Neural crest cell (in vitro differentiated cells): Measurements from ENCODE around the gene POLR2H. TPM values are rescaled to one million over a fixed set of nuclear protein-coding genes. Genes with fewer than 3 reads are reported as not detected.
A peak's percentile ranks its signal among the peaks of the same experiment; 100 is the strongest.

Experiments used
- DNase-seq: peaks from one replicate; pipeline ENCODE4 v3.0.0; 2021; ENCODE audit warnings: low read depth, mixed read lengths, low spot score
- H3K27ac Mint-ChIP-seq: one replicate; pipeline ENCODE4 v1.8.0; 2021; ENCODE audit warnings: mild to moderate bottlenecking, mixed read lengths; ENCODE audit not compliant: unreplicated experiment
- H3K27me3 Mint-ChIP-seq: 2 replicates; pipeline ENCODE4 v1.8.0; 2021; ENCODE audit warnings: low read depth, mild to moderate bottlenecking, mixed read lengths
- H3K36me3 Mint-ChIP-seq: 2 replicates; pipeline ENCODE4 v1.8.0; 2021; ENCODE audit warnings: low read depth, mild to moderate bottlenecking, mixed read lengths
- H3K4me1 Mint-ChIP-seq: 2 replicates; pipeline ENCODE4 v1.8.0; 2021; ENCODE audit warnings: mixed read lengths
- H3K4me3 Mint-ChIP-seq: one replicate; pipeline ENCODE4 v1.8.0; 2021; ENCODE audit warnings: mild to moderate bottlenecking, mixed read lengths
- H3K9me3 Mint-ChIP-seq: 2 replicates; pipeline ENCODE4 v1.8.0; 2021; ENCODE audit warnings: mixed read lengths
- total RNA-seq: library from RNA; stranded (reverse); gene quantifications from 2 replicates; pipeline ENCODE4 v1.2.1, GENCODE V29; 2021
- TF ChIP-seq, protein P1 (sequence below): fragments of 200-600 bp; sonication (generic); conservative IDR thresholded peaks from 2 replicates; pipeline ENCODE4 v1.5.0; 2021; ENCODE audit warnings: antibody characterized with exemption, mild to moderate bottlenecking

POLR2H gene
- total RNA-seq, 1 donor from 2014 or later = 94.5 TPM

DNA sequence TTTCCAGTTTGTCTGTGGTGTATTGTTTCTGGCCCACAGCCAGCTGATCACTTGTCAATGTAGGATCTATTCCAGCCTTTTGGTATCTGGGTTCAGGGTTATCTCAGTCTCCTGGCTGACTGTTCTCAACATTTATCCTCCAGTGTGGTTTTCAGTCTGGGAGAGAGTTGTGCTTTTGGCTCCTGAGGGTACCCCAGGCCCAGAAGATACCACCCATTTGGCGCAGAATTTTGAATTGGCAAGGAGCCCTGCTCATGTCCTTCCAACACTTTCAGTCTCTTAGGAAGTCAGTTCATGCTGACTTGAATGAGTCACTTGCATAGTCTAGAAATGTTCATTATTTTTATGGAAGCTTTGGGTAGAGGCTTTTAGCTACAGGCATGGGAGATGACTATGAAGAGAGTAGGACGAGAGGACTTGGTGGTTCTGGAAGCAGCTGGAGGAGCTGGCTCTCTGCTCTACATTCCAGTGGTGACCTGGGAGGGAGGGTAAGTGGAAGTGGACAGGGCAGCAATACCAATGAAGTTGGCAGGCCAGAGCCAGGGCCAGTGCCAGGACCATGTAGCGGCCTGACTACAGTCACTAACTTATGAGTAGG is 7.2 kb downstream of the POLR2H start:
- Mint-ChIP-seq H3K27ac (no peak overlapping the region), H3K9me3 (no peaks in the 10 kb centered on the region), H3K4me1 (peaks cover 21% of the 10 kb centered on the region), H3K27me3 (peaks cover 13% of the 10 kb centered on the region), H3K4me3 (peak overlapping the region; percentile 23), H3K36me3 (peaks cover 26% of the 10 kb centered on the region)
- DNase-seq = no peak
- TF ChIP-seq, protein P1, sequence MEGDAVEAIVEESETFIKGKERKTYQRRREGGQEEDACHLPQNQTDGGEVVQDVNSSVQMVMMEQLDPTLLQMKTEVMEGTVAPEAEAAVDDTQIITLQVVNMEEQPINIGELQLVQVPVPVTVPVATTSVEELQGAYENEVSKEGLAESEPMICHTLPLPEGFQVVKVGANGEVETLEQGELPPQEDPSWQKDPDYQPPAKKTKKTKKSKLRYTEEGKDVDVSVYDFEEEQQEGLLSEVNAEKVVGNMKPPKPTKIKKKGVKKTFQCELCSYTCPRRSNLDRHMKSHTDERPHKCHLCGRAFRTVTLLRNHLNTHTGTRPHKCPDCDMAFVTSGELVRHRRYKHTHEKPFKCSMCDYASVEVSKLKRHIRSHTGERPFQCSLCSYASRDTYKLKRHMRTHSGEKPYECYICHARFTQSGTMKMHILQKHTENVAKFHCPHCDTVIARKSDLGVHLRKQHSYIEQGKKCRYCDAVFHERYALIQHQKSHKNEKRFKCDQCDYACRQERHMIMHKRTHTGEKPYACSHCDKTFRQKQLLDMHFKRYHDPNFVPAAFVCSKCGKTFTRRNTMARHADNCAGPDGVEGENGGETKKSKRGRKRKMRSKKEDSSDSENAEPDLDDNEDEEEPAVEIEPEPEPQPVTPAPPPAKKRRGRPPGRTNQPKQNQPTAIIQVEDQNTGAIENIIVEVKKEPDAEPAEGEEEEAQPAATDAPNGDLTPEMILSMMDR = no peak

DNA sequence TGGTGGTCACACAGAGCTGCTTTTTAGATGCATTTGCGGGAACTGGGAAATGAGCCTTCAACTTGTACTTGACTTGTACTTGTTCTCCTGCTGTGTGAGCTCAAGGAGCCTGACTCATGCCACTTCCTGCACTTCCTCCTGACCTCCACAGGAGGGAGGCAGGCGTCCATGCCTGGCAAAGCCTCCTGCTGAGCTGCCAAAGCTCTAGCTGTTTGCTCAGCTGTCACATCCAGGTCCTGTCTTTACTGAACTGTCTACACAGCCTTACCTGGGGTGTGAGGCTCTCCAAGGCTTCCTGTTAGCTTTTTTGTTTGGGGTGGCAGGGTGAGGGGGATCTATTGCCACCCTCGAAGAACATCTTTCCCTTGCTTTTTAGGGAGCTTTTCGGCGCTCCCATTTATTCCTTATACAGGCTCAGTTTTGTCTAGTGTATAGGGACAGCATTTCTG is 10.1 kb downstream of the POLR2H start:
- peak; percentile 64 for DNase-seq
- no peak overlapping the region for H3K27ac Mint-ChIP-seq

DNA sequence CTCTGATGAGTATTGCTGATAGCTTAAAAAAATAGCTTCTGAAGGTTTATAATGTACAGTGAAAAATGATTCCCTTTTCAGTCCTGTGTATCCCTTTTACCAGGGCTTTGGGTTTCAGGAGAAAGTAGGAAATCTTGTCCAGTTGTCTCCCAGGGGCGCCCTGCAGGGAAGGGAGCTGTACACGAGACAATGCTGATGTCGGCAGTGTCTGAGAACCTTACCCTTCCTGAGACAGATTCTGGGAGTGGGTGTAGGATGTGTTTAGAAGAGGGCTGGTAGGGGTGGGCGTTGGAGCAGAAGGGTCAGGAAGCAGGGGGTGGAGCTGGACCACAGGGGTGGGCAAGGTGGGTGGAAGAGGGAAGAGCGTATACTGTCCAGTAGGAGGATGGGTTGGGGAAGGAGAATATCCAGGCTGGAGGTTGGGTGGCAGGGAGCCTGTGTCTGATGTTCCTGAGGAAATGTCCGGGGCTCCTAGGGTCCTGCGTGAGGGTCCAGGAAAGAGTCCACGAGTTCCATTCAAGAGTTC is 10.8 kb downstream of the POLR2H start:
- TF ChIP-seq, protein P1 = no peak
- Mint-ChIP-seq H3K27me3 (peaks cover 38% of the 10 kb centered on the region), H3K9me3 (no peaks in the 10 kb centered on the region), H3K4me3 (no peak overlapping the region), H3K36me3 (peaks cover 16% of the 10 kb centered on the region), H3K4me1 (peaks cover 4% of the 10 kb centered on the region), H3K27ac (no peak overlapping the region)
- DNase-seq = no peak

More for the DNA sequence above, 10.1 kb downstream of the POLR2H start:
- H3K4me3 Mint-ChIP-seq = peak overlapping the region; percentile 77
- TF ChIP-seq, protein P1 = peak; percentile 97
- H3K36me3 Mint-ChIP-seq = peaks cover 20% of the 10 kb centered on the region
- H3K27me3 Mint-ChIP-seq = peaks cover 32% of the 10 kb centered on the region
- peaks cover 8% of the 10 kb centered on the region for H3K4me1 Mint-ChIP-seq
- no peaks in the 10 kb centered on the region for H3K9me3 Mint-ChIP-seq

DNA sequence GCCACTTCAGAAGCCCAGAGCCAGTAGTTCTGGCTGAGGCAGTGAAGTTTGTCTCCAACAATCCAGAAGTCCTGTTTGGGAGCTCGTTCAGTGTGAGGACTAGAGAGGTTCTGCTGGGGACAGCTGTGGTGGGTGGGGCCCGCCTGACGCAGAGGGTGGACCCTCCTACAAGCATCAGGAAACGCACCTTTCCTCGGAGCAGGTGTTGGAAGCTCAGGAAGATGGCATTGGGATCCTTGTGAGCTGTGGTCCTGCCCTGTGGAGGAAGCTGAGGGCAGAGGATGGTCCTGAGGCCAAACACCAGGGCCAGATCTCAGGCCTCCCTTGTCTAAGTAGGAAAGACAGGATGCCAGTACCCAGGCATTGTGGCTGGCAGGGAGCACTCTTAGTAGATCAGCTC is 11.4 kb downstream of the POLR2H start:
- Mint-ChIP-seq H3K27ac (no peak overlapping the region), H3K27me3 (peaks cover 43% of the 10 kb centered on the region), H3K9me3 (no peaks in the 10 kb centered on the region), H3K36me3 (peaks cover 14% of the 10 kb centered on the region), H3K4me3 (no peak overlapping the region), H3K4me1 (peaks cover 9% of the 10 kb centered on the region)
- TF ChIP-seq, protein P1 = no peak
- DNase-seq = no peak

DNA sequence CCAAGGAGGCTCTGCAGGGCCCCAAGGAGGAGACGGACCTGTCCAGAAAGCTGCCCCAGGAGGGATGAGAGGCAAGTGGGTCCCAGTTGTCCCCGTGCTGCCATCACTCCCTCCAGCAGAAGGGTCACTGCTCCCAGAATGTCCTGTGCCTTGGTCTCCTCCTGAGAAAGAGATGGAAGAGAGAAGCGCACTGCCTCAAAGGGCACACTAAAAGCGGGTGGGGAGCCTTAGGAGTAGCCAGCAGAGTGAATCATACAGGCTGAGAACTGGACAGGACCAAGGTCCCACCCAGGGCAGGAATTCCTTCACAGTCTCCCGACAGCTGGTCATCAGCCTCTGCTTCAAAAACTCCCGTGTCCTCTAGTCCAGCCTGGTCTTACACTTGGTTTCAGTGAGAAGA is 11.9 kb downstream of the POLR2H start:
- DNase-seq = no peak
- H3K9me3 Mint-ChIP-seq = no peaks in the 10 kb centered on the region
- H3K27me3 Mint-ChIP-seq = peaks cover 48% of the 10 kb centered on the region
- peaks cover 13% of the 10 kb centered on the region for H3K4me1 Mint-ChIP-seq
- no peak overlapping the region for H3K27ac Mint-ChIP-seq
- H3K36me3 Mint-ChIP-seq = peaks cover 11% of the 10 kb centered on the region
- TF ChIP-seq, protein P1 = no peak
- no peak overlapping the region for H3K4me3 Mint-ChIP-seq
